HG02623 (cell line): Measurements from ENCODE around the gene TBCE.

Source experiments
- ATAC-seq: cut with Tn5 transposase; IDR thresholded peaks from one replicate; pipeline ENCODE4 v1.9.1; 2021; ENCODE audit warnings: moderate library complexity; ENCODE audit not compliant: unreplicated experiment

TBCE gene

GRCh38 chr1:235408503-235408960 is 41.3 kb downstream of the TBCE start:
- no peak for ATAC-seq

- no peak for ATAC-seq
Measured at GRCh38 chr1:235409042-235409820, 42.0 kb downstream of the TBCE start.

GRCh38 chr1:235410467-235410866 is 43.2 kb downstream of the TBCE start:
- ATAC-seq = no peak

- ATAC-seq = no peak
Measured at GRCh38 chr1:235411489-235412486, 44.6 kb downstream of the TBCE start.

GRCh38 chr1:235415008-235415904 is 48.0 kb downstream of the TBCE start:
- no peak for ATAC-seq

- ATAC-seq = no peak
Measured at GRCh38 chr1:235416662-235417049, 49.4 kb downstream of the TBCE start.

GRCh38 chr1:235417086-235417697 is 50.0 kb downstream of the TBCE start:
- no peak for ATAC-seq

GRCh38 chr1:235421751-235422150 is 54.5 kb downstream of the TBCE start:
- no peak for ATAC-seq

- ATAC-seq = peak; percentile 53
Measured at GRCh38 chr1:235423214-235423652, 56.0 kb downstream of the TBCE start.

GRCh38 chr1:235424092-235424491 is 56.9 kb downstream of the TBCE start:
- no peak for ATAC-seq

- no peak for ATAC-seq
Measured at GRCh38 chr1:235425357-235425756, 58.1 kb downstream of the TBCE start.

- ATAC-seq = no peak
Measured at GRCh38 chr1:235426143-235426542, 58.9 kb downstream of the TBCE start.

- ATAC-seq = no peak
Measured at GRCh38 chr1:235426680-235427079, 59.5 kb downstream of the TBCE start.

- no peak for ATAC-seq
Measured at GRCh38 chr1:235427447-235427846, 60.2 kb downstream of the TBCE start.

GRCh38 chr1:235429143-235429542 is 61.9 kb downstream of the TBCE start:
- ATAC-seq = no peak

GRCh38 chr1:235430991-235431390 is 63.8 kb downstream of the TBCE start:
- no peak for ATAC-seq

- no peak for ATAC-seq
Measured at GRCh38 chr1:235434001-235434400, 66.8 kb downstream of the TBCE start.

GRCh38 chr1:235441159-235441685 is 74.0 kb downstream of the TBCE start:
- ATAC-seq = no peak

- no peak for ATAC-seq
Measured at GRCh38 chr1:235442788-235443429, 75.7 kb downstream of the TBCE start.
